Embryonic facial prominence (tissue), 1 donor: ENCODE measurements around the gene CPD.
A peak's percentile ranks its signal among the peaks of the same experiment; 100 is the strongest.

ENCODE experiments used
- DNase-seq: peaks from one replicate; pipeline ENCODE4 v3.0.0-alpha.2; 2016; ENCODE audit errors: extremely low spot score

The CPD gene

GRCh38 chr17:30354701-30355100 is 24.0 kb upstream of the CPD start:
- DNase-seq, result no peak

GRCh38 chr17:30357476-30357875 is 21.3 kb upstream of the CPD start:
- DNase-seq, result no peak

GRCh38 chr17:30358055-30358760 is 20.5 kb upstream of the CPD start:
- DNase-seq, result no peak

GRCh38 chr17:30360086-30360808 is 18.5 kb upstream of the CPD start:
- DNase-seq, result no peak

- no peak for DNase-seq
These were observed 16.9 kb upstream of the CPD start for GRCh38 chr17:30361766-30362279.

GRCh38 chr17:30363715-30364202 is 15.0 kb upstream of the CPD start:
- DNase-seq, result no peak

GRCh38 chr17:30366536-30366935 is 12.2 kb upstream of the CPD start:
- DNase-seq, result no peak

GRCh38 chr17:30368912-30369720 is 9.6 kb upstream of the CPD start:
- no peak for DNase-seq

- no peak for DNase-seq
These were observed 8.7 kb upstream of the CPD start for GRCh38 chr17:30369995-30370394.

GRCh38 chr17:30372755-30373154 is 6.0 kb upstream of the CPD start:
- DNase-seq, result no peak

- no peak for DNase-seq
These were observed 3.1 kb upstream of the CPD start for GRCh38 chr17:30375661-30376060.

GRCh38 chr17:30376621-30377452 is 1.9 kb upstream of the CPD start:
- DNase-seq, result peak; percentile 39

GRCh38 chr17:30377574-30378240 is 1.0 kb upstream of the CPD start:
- no peak for DNase-seq

GRCh38 chr17:30378241-30378824 is 394 bp upstream of the CPD start:
- no peak for DNase-seq

- no peak for DNase-seq
These were observed 676 bp downstream of the CPD start for GRCh38 chr17:30379303-30379902.

- DNase-seq, result no peak
These were observed 1.2 kb downstream of the CPD start for GRCh38 chr17:30379903-30380381.

GRCh38 chr17:30380643-30381339 is 2.1 kb downstream of the CPD start:
- no peak for DNase-seq

- no peak for DNase-seq
These were observed 2.6 kb downstream of the CPD start for GRCh38 chr17:30381340-30381659.

GRCh38 chr17:30382345-30382744 is 3.6 kb downstream of the CPD start:
- no peak for DNase-seq
